ENCODE data around the gene TDRD3. TPM values are rescaled to one million over a fixed set of nuclear protein-coding genes. Genes with fewer than 3 reads are reported as not detected.

TDRD3 gene
- total RNA-seq, 1 donor from 2014 or later: 18.5 TPM

DNA sequence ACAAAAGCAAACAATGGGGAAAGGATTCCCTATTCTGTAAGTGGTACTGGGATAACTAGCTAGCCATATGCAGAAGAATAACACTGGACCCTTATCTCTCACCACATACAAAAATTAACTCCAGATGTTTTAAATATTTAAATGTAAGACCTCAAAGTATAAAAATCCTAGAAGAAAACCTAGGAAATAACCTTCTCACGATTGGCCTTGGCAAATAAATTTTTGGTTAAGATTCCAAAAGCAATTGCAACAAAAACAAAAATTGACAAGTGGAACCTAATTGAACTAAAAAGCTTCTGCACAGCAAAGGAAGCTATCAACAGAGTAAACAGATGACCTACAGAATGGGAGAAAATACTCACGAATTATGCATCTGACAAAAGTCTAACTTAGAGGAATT lies 10.8 kb upstream of the TDRD3 start:
- Mint-ChIP-seq H3K27me3 (ENCODE audit: low read depth) (no peaks in the 10 kb centered on the region), H3K4me3 (ENCODE audit: unreplicated experiment) (no peak overlapping the region), H3K27ac (ENCODE audit: unreplicated experiment) (no peak overlapping the region), H3K9me3 (ENCODE audit: low read depth) (no peaks in the 10 kb centered on the region), H3K4me1 (ENCODE audit: low read depth) (no peaks in the 10 kb centered on the region), H3K36me3 (ENCODE audit: low read depth) (no peaks in the 10 kb centered on the region)
- DNase-seq (ENCODE audit: low spot score): no peak
- TF ChIP-seq, protein P1, sequence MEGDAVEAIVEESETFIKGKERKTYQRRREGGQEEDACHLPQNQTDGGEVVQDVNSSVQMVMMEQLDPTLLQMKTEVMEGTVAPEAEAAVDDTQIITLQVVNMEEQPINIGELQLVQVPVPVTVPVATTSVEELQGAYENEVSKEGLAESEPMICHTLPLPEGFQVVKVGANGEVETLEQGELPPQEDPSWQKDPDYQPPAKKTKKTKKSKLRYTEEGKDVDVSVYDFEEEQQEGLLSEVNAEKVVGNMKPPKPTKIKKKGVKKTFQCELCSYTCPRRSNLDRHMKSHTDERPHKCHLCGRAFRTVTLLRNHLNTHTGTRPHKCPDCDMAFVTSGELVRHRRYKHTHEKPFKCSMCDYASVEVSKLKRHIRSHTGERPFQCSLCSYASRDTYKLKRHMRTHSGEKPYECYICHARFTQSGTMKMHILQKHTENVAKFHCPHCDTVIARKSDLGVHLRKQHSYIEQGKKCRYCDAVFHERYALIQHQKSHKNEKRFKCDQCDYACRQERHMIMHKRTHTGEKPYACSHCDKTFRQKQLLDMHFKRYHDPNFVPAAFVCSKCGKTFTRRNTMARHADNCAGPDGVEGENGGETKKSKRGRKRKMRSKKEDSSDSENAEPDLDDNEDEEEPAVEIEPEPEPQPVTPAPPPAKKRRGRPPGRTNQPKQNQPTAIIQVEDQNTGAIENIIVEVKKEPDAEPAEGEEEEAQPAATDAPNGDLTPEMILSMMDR (IDR thresholded peaks at IDR 0.05): no peak

GRCh38 chr13:60392131-60392530 lies 4.9 kb upstream of the TDRD3 start:
- TF ChIP-seq, protein P1 (IDR thresholded peaks at IDR 0.05): no peak
- H3K4me1 Mint-ChIP-seq (ENCODE audit: low read depth): peaks cover 9% of the 10 kb centered on the region
- no peak for DNase-seq (ENCODE audit: low spot score)
- H3K36me3 Mint-ChIP-seq (ENCODE audit: low read depth): no peaks in the 10 kb centered on the region
- H3K4me3 Mint-ChIP-seq (ENCODE audit: unreplicated experiment): no peak overlapping the region
- no peaks in the 10 kb centered on the region for H3K9me3 Mint-ChIP-seq (ENCODE audit: low read depth)
- no peaks in the 10 kb centered on the region for H3K27me3 Mint-ChIP-seq (ENCODE audit: low read depth)
- H3K27ac Mint-ChIP-seq (ENCODE audit: unreplicated experiment): no peak overlapping the region

DNA sequence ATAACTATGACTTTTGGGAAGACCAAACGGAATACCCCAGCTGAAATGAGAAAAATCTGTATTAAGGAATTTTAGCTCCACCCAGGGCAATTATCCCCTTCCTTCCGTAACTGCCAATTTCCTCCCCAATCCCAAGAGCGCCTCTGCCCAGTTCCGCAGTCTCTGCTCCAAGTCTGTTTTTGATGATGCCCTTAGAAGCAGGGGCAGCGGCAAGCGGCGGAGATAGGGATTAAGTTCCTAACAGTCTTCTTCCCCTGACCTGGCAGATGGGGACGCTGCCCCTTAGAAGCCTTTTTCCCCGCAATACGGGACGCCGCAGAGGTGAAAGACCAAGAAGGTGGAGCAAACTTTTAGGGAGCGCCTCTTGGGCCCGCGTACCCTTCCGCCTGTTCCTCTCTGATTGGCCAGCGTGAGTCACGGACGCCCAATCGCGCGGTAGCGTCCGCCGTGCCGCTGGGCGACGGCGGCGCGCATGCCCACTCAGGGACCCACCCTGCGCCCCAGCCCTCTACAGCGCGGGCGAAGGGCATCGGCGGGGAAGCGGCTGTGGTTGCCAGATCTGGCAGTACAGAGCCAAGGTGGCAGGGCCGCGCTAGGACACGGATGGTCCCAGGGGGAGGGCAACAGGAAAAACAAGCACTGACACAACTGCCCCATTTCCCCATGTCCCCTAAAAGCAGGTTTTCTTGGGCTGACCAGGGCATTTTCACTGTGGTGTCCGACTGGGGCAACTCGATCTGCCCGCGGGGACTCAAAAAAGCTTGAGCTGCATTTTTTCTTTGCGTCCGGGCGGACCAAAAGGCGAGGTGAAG lies 843 bp upstream of the TDRD3 start:
- TF ChIP-seq, protein P1 (IDR thresholded peaks at IDR 0.05): no peak
- Mint-ChIP-seq H3K36me3 (ENCODE audit: low read depth) (no peaks in the 10 kb centered on the region), H3K9me3 (ENCODE audit: low read depth) (no peaks in the 10 kb centered on the region), H3K4me3 (ENCODE audit: unreplicated experiment) (peak overlapping the region; percentile 82), H3K4me1 (ENCODE audit: low read depth) (peaks cover 28% of the 10 kb centered on the region), H3K27me3 (ENCODE audit: low read depth) (no peaks in the 10 kb centered on the region), H3K27ac (ENCODE audit: unreplicated experiment) (peak overlapping the region; percentile 89)
- peak; percentile 97 for DNase-seq (ENCODE audit: low spot score)

DNA sequence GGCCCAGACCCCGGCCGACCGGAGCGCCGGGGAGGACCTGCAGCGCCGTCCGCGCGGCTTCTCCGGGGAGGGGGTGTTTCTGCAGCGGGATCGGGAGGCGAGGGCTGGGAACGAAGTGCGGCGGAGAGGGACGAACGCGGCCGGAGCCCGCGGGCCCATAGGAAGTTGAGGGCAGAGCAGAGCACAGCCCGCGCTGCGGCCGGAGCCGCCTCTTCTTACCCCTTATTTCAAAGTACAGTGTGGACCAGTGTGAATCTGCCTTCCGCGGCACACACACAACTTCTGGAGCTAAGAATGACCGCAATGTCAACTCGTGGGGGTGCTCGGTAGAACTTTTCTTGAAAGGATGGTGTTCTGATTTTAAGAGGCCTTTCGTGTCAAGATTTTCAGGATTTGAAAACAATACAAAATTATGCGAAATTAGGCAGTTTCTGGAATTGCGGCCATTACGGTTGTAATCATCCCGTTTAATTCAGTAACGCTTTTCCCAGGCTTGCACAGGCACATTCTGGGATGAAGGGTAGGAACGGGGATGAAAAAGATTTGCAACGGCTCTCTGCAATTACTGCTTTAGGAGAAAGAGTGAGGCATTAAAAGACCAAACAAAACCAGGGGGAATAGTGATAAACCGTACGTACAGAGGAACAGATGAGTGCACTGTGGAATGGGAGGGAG lies 821 bp downstream of the TDRD3 start:
- H3K27me3 Mint-ChIP-seq (ENCODE audit: low read depth): no peaks in the 10 kb centered on the region
- peak; percentile 94 for DNase-seq (ENCODE audit: low spot score)
- H3K36me3 Mint-ChIP-seq (ENCODE audit: low read depth): no peaks in the 10 kb centered on the region
- TF ChIP-seq, protein P1 (IDR thresholded peaks at IDR 0.05): no peak
- no peaks in the 10 kb centered on the region for H3K9me3 Mint-ChIP-seq (ENCODE audit: low read depth)
- peaks cover 33% of the 10 kb centered on the region for H3K4me1 Mint-ChIP-seq (ENCODE audit: low read depth)
- H3K4me3 Mint-ChIP-seq (ENCODE audit: unreplicated experiment): peak overlapping the region; percentile 81
- H3K27ac Mint-ChIP-seq (ENCODE audit: unreplicated experiment): peak overlapping the region; percentile 87

- no peaks in the 10 kb centered on the region for H3K9me3 Mint-ChIP-seq (ENCODE audit: low read depth)
- no peaks in the 10 kb centered on the region for H3K27me3 Mint-ChIP-seq (ENCODE audit: low read depth)
- DNase-seq (ENCODE audit: low spot score): no peak
- TF ChIP-seq, protein P1 (IDR thresholded peaks at IDR 0.05): no peak
- H3K27ac Mint-ChIP-seq (ENCODE audit: unreplicated experiment): peak overlapping the region; percentile 87
- peak overlapping the region; percentile 81 for H3K4me3 Mint-ChIP-seq (ENCODE audit: unreplicated experiment)
- no peaks in the 10 kb centered on the region for H3K36me3 Mint-ChIP-seq (ENCODE audit: low read depth)
- H3K4me1 Mint-ChIP-seq (ENCODE audit: low read depth): peaks cover 33% of the 10 kb centered on the region
Observed at GRCh38 chr13:60398379-60398891, 1.4 kb downstream of the TDRD3 start.

Data from chondrocyte (in vitro differentiated cells).